AG04450 (cell line): ENCODE results near the gene CNTN1. TPM values are rescaled to one million over a fixed set of nuclear protein-coding genes. Genes with fewer than 3 reads are reported as not detected.

ENCODE experiments used
- CTCF ChIA-PET: fragments of 300-600, 350-600 bp; formaldehyde crosslinking; extraction: SDS; loops from one replicate; lab custom pipeline; 2022; ENCODE audit warnings: antibody characterized with exemption, inconsistent platforms; lab: Charles Lee
- POLR2A ChIA-PET: fragments of 350-600 bp; formaldehyde crosslinking; extraction: SDS; loops from one replicate; lab custom pipeline; 2021; ENCODE audit warnings: antibody characterized with exemption, inconsistent platforms; lab: Yijun Ruan, JAX
- DNase-seq: peaks from one replicate; pipeline ENCODE4 v3.0.0-alpha.2; 2011; ENCODE audit warnings: low read depth, low spot score
- H3K27ac ChIP-seq: one replicate; pipeline ENCODE4 v1.5.1; 2012; ENCODE audit warnings: low read depth, low read length, control low read depth
- H3K27me3 ChIP-seq: one replicate; pipeline ENCODE4 v1.6.0; 2012; ENCODE audit warnings: low read length; ENCODE audit not compliant: control insufficient read depth, insufficient read depth
- H3K4me3 ChIP-seq: 2 replicates; pipeline ENCODE4 v1.5.1; 2011; ENCODE audit warnings: mild to moderate bottlenecking, low read depth, low read length, control low read depth
- H3K9me3 ChIP-seq: 2 replicates; pipeline ENCODE4 v1.5.1; 2012; ENCODE audit warnings: low read length; ENCODE audit not compliant: control insufficient read depth, insufficient read depth
- polyA minus RNA-seq: library from RNA; depleted of rRNA, polyadenylated mRNA; stranded (reverse); fragments of >200 nt; gene quantifications from 2 replicates; pipeline ENCODE4 v1.2.3, GENCODE V29; 2011; rRNA and poly(A)+ RNA removed
- polyA plus RNA-seq: library from polyadenylated mRNA; depleted of rRNA; stranded (reverse); fragments of >200 nt; gene quantifications from 2 replicates; pipeline ENCODE4 v1.2.3, GENCODE V29; 2011; rRNA removed
- TF ChIP-seq, protein P1 (sequence below): IDR thresholded peaks from 2 replicates; pipeline ENCODE4 v1.5.1; 2011; ENCODE audit warnings: low read depth, low read length, control low read depth, inconsistent platforms

Gene CNTN1
- polyA plus RNA-seq (0.10 and 0.19 TPM in 2 replicates), polyA minus RNA-seq (not detected in 2 replicates)

DNA sequence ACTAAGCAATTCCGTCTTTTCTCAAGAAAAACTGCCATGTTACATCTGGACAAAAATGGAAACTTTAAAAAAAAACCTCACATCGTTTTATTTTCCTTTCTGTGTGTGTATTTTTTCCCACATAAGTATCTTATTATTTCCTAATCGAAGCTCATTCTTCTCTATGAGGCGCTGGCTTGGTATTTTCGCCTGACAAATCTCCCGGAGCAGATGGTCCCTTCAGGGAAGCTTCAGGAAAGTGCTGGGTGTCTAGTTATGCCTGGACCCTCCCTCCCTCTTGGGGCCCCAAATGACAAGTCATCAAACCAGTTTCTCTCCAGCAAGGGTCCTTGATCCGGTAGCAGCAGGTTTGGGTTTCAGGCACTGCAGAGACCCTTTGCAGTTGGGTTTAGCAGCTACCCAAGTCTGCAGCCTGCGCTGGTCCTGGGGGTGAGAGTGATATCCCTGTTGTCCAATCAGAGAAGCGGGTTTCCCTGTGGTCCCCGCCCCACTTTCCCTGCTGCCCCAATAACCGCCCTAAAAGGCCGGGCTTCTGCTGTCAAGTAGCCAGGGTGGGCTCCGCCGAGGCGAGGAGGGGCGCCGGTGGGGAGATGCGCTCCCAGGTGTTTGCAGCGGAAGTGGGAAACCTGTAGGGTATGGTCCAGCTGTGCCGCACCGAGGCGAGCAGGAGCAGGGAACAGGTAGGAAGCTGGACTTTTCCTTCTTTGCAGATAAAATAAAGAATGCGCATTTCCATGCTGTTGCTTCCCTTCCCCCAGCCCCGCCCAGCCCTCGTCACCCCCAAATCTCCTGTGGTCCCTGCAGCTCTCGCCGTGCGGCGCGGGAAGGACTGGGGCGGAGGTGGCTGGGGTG is at the start of gene CNTN1:
Gene CNTN1 (plus strand): TSS at position 527 of the 852 bp plus-strand sequence.
- Histone ChIP-seq H3K4me3 (no peak within 1 kb of the TSS), H3K27ac (no peak within 1 kb of the TSS), H3K27me3 (peaks cover 12% of the 10 kb centered on the region), H3K9me3 (peaks cover 11% of the 10 kb centered on the region; the same call in 1 of the 2 replicates)
- TF ChIP-seq, protein P1, sequence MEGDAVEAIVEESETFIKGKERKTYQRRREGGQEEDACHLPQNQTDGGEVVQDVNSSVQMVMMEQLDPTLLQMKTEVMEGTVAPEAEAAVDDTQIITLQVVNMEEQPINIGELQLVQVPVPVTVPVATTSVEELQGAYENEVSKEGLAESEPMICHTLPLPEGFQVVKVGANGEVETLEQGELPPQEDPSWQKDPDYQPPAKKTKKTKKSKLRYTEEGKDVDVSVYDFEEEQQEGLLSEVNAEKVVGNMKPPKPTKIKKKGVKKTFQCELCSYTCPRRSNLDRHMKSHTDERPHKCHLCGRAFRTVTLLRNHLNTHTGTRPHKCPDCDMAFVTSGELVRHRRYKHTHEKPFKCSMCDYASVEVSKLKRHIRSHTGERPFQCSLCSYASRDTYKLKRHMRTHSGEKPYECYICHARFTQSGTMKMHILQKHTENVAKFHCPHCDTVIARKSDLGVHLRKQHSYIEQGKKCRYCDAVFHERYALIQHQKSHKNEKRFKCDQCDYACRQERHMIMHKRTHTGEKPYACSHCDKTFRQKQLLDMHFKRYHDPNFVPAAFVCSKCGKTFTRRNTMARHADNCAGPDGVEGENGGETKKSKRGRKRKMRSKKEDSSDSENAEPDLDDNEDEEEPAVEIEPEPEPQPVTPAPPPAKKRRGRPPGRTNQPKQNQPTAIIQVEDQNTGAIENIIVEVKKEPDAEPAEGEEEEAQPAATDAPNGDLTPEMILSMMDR: no peak
- POLR2A ChIA-PET: no interaction called here
- CTCF ChIA-PET: no interaction called here
- no peak for DNase-seq

DNA sequence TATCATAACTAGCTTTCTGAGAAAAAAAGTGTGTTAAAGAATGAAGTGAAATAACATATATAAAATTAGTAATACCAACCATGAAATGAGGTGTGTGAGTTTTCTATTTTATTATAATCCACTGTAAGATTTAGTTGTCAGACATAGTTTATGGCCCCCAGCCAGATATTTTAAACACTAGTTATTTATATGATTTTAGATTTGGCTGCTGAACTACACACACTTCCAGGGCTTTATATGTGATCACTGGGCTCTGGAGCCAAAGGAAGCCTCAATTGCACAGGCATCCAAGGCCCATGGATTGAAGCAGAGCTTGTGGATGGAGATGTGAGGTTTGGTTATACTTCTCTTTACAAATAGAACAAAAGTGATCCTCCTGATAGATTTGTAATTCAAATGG is 48.7 kb upstream of the CNTN1 start:
- Histone ChIP-seq H3K27me3 (no peaks in the 10 kb centered on the region), H3K4me3 (no peak overlapping the region), H3K27ac (no peak overlapping the region), H3K9me3 (peaks cover 9% of the 10 kb centered on the region; the same call in 1 of the 2 replicates)
- DNase-seq: no peak
- TF ChIP-seq, protein P1: no peak
- CTCF ChIA-PET: no interaction called here
- POLR2A ChIA-PET: no interaction called here

DNA sequence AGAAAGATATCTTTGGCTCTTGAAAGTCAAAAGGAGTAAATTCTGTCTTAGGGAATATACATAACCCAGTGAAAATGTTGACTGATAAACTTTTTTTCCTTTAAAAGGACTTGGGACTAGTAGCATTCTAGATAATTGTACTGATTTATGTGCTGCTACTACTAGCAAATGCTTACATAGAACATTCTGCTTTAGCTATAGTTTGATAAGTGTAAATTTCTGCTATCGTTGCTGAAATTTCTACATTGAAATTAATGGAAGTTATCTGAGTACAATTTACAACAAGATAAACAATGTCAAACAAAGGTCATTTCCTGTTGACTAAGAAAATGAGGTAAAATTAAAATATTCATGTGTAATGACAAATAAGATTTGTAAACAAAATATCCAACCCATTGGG is 48.3 kb upstream of the CNTN1 start:
- CTCF ChIA-PET: no interaction called here
- Histone ChIP-seq H3K27ac (no peak overlapping the region), H3K4me3 (no peak overlapping the region), H3K9me3 (peaks cover 9% of the 10 kb centered on the region; the same call in 1 of the 2 replicates), H3K27me3 (no peaks in the 10 kb centered on the region)
- no peak for DNase-seq
- POLR2A ChIA-PET: no interaction called here
- TF ChIP-seq, protein P1: no peak

DNA sequence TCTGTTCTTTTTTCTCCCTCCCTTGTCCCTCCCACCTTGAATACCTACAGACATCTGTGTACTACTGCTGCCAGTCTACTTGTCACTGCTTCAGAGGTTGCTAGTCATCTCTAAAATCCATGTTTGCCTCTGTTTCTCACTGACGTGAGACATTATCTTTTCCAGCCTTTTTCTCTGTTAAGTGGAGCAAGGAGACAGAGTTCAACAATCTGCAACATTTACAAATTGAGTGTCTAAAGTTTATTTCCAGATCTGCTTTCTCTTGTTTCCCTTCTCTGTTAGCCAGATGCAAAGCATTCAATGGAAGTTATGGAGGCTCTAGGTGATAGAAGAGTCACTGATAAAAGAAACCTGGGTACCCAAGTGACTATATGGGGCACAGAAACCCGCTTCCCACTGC is 47.5 kb upstream of the CNTN1 start:
- POLR2A ChIA-PET: no interaction called here
- no peak for DNase-seq
- no peak overlapping the region for H3K4me3 ChIP-seq
- CTCF ChIA-PET: no interaction called here
- H3K9me3 ChIP-seq: peaks cover 9% of the 10 kb centered on the region; the same call in 1 of the 2 replicates
- no peaks in the 10 kb centered on the region for H3K27me3 ChIP-seq
- no peak overlapping the region for H3K27ac ChIP-seq
- TF ChIP-seq, protein P1: no peak

DNA sequence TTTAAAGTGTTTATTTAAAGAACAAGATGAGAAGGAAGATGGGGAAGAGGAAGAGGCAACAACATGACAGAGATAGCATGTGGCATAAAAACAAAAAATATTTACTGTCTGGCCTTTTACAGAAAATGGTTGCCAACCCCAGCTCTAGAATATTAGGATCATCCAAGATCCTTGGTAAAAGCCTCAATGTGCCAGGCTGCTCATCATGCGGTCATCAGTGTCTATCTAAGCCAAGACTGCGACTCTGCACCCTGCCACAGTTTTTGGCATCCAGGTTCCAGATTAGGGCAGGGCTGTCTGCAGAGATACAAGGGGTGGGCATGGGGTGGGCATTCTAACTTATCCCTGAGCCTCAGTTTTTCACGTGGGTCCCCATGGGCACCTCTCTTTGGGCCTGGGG is 46.9 kb upstream of the CNTN1 start:
- H3K27ac ChIP-seq: no peak overlapping the region
- no peaks in the 10 kb centered on the region for H3K27me3 ChIP-seq
- no peak overlapping the region for H3K4me3 ChIP-seq
- H3K9me3 ChIP-seq: peaks cover 9% of the 10 kb centered on the region; the same call in 1 of the 2 replicates
- DNase-seq: no peak
- ChIA-PET CTCF (no interaction called here), POLR2A (no interaction called here)
- TF ChIP-seq, protein P1: no peak
